NK-92 treated with Interleukin-12 subunit alpha and Interleukin-12 subunit beta, amount 100 ng/mL, for 24 hours (cell line): ENCODE data around the gene POSTN.
"Not testable (repeated sequence)": the region's sequence is repeated elsewhere in the genome, so short reads cannot be mapped to it uniquely, and the experiment has no call there.

Source experiments
- DNase-seq: peaks from one replicate; lab custom pipeline; 2025; lab: John Stamatoyannopoulos, UW

POSTN gene

DNA sequence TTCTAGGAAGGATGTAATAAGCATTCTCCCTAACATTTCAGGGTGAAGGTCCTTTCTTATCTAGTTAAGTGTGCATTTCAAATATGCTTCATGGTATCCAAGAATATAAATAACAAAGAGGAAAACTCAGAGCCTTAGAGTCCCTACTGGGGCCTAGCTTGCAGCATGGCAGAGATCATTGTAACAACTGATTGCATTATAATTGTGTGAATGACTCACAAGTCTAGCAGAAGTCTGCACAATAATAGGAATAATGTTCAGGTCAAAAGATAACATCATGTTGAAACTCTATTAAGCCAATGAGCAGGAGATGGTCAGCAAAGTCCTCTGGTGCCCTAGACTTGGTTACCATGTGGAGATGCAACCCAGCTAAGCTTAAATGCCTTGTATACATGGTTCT, 3.4 kb downstream of the POSTN start:
- DNase-seq = no peak

DNA sequence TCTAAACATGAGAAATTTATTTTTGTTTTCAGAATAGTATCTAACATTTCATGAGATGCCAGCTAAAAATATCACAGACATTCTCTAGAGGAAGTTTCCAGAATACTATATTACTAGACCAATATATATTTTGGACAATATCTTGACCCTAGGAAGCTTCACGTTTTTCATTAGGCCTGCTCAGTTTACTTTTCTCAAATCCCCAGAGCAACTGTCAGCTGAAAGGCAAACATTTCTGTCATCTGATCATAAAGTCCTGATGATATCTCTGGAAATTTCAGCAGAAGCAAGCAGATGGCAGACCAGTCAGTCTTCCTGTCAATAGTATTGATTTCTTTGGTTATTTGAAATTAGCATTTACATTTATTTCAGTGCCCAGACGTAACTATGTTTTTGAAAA, 4.0 kb downstream of the POSTN start:
- no peak for DNase-seq

DNA sequence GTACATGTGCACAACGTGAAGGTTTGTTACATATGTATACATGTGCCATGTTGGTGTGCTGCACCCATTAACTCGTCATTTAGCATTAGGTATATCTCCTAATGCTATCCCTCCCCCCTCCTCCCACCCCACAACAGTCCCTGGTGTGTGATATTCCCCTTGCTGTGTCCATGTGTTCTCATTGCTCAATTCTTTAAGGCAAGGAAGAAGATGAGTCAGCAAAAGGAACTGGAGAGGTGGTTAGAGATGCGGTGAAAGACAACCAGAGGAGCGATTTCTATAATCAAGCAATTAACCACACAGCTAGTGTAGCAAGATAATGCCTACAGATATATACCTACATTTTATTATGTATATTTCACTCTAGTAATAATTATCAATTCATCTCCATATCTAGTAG, 9.2 kb downstream of the POSTN start:
- DNase-seq = not testable (repeated sequence)

DNA sequence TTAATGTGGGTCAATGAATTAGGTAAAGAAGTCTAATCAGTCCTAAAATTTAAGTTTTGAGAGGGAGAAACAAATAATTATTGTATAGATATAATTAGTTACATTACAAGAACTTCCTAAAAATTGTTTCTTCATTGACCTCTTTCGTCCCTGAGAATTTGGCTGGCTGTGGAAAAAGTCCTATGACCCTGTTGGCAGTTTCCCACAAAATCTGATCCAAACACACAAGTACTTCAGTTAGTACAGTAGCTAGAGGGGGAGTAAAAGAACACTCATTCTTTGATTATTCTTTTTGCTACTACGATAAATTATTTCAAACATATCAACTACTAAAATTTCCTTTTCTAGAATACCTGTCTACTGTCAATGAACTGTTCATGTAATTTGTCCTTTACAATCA, 11.3 kb downstream of the POSTN start:
- no peak for DNase-seq

DNA sequence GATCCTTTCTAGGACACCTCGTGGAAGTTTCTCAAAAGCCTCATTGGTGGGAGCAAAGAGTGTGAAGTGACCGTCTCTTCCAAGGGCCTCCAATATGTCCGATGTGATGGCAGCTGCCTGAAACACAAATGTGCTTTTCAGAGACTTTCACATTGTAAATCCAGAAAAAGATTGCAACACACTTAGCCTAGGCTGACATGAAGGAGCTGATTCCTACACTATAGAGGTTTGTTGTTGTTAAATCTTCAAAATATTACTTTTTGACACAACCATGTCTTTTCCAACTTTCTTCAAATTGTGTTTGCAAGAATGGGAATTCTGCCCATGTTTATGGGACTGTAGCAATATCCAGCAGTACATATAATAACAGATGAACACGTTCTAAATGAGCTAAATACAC, 12.4 kb downstream of the POSTN start:
- DNase-seq = no peak

DNA sequence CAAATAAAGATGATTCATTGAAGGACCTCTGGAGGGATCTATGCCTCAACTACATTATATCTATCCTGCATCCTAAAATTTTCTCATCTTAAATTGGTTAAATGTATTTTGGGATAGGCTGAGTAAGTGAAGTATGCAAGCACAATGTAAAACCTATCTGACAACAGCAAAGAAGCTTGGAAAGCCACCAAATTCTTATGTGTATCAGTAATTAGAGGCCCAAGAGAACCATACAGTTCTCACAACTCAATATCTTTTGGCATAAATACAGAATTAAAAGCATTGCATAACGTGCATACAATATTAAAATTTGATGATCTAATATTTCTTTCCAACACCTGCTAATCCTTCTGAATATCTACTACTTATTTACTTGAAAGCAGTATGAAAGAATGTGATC, 13.0 kb downstream of the POSTN start:
- DNase-seq = no peak

DNA sequence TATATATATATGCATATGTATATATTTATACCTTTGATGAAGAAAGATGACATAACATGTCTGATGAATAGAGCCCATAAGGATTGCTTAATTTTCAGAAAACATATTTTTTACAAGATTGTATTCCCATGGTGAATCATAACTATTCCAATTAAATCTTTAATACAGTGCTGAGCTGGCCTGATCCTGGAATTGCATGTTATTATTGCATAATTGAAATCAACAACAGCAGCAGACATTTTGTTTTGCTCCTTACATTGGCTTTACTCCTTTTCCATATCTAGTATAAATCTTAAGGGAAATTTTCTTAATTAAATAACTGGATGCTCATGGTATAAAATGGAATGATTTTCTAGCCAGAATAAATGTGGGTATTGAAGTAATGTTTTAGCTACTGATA, 22.0 kb downstream of the POSTN start:
- no peak for DNase-seq

DNA sequence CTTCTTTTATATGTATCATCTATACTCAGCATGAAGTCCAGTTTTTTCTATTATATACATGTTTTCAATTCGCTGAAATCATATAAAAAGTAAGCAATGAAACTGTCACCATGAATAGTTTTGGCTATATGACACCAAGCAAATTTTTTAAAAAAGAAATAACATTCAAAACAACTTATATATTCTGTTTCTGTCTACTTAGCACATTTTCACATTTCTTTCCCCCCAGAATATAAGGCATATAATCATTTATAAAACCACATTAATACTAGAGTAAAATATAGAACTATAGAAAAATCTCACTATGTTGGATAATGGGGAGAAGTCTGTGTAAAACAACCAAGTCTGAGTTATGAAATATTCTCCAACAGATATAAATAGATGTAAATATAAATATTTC, 33.1 kb downstream of the POSTN start:
- DNase-seq = no peak

DNA sequence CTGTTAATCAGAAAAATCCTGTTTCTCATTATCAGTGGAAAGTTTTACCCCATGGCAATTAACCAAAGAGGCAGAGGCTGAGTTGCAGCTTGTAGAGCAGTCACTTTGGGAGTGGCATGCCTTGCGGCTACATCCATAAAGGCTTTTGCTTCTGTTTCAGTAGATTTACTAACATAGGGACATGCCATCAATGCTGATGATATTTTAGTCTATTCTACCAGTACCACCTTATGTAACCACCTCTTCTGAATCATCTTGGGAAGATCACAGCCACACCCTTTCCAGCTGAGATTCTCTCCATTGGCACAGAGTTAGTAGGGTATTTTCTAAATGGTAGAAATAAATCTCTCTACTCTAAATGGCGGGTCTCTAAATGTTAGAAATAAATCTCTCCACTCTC, 37.5 kb downstream of the POSTN start:
- DNase-seq = no peak

DNA sequence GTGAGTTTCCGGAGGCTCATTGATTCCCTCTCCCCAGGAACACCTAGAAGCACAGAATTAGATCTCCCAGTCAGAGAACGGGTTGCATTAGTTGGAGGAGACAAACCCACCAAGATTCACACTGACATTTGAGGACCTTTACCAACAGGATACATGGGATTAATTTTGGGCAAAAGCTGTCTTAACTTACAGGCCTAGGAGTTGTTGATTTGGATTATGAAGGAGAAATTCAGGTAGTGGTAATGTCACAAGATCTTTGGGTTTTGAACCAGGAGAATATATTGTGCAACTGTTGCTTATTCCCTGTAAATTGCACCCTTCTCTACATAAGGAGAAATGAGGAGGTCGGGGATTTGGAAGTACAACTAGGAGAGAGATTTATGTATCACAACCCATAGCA, 38.0 kb downstream of the POSTN start:
- no peak for DNase-seq

DNA sequence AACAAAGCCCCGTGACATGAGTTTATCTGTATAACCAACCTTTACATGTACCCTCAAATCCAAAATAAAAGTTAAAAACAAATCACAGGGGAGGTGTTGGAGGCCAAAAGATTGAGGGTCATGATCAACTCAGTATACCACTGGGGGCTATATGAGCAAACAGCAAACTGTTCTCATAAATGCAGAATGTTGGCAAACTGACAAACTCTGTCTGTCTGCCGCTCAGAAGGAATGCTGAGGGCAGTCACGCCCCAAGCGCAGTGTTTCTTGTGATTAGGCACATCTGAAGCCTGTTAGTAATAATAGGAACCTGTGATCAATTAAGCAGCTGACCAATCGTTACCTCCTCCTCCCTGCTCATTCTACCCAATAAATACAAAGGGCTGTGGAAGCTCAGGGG, 39.8 kb downstream of the POSTN start:
- DNase-seq = not testable (repeated sequence)

DNA sequence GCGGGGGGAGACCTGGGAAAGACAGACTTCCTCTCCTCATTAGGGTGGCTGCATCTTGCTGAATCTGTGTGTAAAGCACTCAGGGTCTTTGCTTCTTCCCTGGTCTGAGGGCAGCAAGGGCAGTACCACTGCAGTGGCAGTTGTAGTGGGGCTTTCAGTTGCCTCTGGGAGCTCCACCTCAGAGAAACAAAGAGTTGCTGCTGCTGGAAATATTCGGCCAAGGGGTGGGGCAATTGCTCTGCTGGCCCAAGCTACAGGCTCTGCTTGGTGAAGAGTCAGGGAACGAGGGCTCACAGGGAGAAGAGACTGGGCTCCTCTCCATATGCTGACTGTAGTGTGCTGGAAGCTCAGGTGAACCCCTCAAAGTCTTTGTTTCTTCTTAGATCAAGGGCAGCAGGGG, 52.5 kb downstream of the POSTN start:
- DNase-seq = no peak

DNA sequence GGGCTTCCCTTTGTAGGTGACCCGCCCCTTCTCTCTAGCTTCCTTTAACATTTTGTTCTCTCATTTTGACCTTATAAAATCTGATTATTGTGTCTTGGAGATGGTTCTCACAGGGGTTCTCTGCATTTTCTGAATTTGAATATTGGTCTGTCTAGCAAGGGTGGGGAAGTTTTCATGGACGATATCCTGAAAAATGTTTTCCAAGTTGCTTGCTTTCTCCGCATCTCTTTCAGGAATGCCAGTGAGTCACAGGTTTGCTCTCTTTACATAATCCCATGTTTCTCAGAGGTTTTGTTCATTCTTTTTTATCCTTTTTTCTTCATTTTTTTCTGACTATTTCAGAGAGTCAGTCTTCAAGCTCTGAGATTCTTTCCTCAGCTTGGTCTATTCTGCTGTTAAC, 53.6 kb downstream of the POSTN start:
- DNase-seq = no peak

DNA sequence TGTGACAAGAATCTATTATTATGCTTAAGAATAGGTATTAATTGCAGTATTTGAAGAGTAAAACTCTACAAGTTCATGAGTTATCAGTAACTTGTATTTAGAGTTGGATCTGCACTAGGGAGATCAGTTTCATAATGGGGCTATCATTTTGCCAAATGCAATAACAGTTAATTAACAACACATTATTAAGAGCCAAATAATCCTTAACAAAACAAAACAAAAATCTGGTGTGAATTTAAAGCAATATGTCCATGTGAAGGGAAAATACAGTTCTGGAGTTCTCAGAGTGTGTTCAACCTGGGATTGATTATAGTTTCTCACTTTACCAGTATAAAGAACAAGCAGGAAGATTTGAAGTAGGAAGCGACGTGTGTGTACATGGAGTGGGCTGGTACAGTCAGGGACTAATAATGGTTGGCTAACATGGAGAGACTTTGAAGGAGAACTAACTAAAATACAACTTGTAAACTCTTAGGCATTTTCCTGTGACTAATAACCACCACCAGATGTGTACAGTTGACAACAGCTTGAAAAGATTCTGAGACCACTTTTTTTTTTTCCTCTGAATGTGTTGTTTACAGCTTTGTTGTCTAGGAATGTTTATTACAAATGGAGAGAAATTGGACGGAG, 58.5 kb downstream of the POSTN start:
- no peak for DNase-seq

DNA sequence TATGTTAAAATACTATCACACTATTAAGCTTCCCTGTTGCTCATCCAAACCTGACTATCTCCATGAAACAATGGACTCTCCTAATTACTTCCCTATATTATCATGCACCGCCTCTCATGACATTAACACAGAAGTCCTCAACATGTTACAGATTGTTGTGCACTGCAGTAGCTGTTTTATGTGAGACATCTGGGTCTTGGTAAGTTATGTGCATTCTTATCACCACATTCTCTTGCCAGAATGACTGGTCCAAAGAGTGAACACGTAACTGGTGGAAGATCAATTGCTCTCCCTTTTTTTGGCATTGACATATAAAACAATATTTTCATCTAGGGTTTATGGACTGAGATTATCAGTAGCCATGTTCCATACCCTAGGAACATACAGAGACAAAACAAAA, 59.4 kb downstream of the POSTN start:
- DNase-seq = no peak

DNA sequence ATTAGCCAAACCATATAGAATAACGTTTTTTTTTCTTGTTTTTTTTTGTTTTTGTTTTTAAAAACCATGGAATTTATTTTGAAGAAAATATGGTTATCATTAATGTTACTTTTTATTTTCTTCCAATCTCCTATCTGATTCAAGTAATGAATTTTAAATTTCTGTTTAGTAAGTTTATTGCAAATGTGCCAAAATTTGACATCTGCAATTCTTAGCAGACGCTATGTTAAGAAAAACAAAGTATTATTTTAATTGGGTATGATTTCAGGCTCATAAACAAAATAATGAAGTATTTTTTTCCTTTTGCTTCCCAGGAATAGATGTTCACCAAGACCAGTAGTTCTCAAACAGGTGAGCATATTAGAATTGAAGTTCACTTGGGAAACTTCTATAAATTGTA, 63.1 kb downstream of the POSTN start:
- no peak for DNase-seq

DNA sequence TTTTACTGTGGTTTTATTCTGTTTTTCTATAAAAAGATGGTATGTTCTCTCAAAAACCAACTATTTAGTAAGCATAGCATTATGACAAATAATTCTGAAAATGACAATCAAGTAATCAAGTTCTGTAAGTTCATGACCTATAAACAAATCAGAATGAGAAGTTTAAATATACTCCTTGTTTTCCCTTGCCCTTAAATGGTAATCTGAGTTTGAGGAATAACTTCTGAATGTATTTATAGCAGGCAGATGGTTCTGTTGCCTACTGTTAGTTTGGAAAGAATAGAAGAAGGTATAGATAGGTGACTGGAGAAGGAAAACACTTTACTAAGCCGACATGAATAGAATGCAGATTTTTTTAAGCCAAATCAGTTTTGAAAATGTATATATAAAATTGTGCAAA, 63.9 kb downstream of the POSTN start:
- DNase-seq = no peak

DNA sequence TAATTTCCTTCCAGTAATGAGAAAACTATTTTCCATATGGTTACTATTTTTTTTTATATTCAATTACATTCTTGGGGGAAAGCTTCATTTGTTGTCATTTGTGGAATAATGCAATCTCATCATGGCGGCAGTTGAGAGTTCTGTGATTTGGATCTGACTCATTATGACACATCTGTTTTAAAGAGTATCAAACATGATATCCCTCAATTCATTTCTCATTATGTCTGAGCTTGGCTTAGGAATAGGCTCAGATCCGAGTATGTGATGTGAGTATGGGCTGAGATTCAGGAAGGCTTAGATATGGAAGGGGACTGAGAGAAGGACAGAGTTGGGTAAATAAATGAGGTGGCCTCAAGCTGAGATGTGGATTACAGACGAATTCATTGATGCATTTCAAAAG, 64.4 kb downstream of the POSTN start:
- no peak for DNase-seq

DNA sequence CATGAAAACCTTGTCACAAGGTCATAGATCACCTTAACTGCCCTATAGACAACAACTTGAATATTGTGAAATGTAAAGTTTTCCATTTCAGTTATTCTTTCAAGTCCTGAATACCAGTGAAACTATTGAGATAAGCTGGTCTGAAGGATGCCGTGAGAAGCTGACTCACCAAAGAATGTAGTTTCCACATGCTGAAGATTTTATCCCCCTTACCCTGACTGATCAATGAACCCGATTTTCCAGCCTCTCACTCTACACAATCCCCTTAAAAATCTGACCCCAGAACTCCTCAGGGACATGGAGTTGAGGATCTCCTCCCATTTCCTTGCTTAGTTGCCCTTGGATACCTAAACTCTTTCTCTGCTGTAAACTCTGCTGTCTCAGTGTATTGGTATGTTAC, 67.5 kb downstream of the POSTN start:
- no peak for DNase-seq

DNA sequence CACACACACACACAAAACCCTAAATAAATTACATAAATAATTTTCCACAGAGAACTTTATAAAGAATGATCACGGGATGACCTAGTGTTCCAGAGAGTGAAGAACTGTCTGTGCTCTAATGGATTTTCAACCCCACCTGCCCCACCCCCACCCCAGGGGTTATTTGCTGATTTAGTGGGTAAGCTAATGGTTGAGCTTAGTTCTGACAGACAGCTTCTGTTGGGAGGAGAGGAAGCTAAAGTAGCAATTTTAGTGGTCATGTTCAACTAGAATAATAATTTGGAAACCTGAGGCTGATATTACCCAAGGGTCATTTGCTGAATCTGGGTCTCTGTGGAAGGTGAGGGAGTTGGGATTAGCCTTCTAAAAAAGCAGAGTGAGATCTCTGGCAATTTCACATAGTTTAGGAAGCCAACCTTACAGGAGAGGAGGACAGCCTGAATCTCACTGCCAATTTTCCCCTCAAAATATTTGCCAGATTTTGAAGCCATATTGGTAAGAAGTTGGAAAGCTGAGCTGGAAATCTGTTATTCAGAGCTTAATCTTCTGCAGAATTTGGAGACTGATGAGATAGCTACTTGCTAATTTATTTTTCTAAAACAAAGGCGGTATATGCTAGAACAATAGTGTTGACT, 68.7 kb downstream of the POSTN start:
- DNase-seq = no peak

DNA sequence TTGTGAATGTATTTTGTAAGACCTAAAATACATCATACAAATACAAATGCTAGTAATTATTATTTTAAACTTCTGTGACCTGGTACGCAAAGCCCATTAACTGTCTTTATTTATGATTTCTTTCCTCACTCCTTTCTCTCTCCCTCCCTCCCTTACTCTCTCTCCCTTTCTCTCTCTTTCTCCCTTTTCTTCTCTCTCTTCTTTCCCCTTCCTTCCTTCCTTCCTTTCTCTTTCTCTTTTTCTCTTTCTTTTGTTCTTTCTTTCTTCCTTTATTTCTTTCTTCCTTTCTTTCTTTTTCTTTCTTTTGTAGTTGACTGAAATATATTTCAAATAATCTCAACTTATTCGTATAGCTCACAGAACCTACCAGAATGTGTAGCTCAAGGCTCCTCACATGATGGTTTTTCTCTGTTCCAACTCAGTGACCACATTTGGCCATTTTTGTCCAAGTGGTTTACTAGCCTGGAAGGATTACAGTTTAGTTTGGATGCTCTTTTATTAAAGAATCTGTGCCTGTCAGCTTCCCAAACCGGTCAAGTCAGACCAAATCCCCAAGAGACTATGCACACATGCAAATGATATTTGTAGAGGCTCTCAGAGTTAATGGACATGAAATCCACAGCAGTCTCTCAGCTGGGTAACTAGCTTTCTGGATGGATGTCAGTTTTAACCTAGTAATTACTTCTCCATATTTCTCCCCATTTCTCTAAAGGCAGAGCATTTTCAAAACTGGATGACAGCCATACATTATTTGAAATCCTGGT, 71.7 kb downstream of the POSTN start:
- no peak for DNase-seq

DNA sequence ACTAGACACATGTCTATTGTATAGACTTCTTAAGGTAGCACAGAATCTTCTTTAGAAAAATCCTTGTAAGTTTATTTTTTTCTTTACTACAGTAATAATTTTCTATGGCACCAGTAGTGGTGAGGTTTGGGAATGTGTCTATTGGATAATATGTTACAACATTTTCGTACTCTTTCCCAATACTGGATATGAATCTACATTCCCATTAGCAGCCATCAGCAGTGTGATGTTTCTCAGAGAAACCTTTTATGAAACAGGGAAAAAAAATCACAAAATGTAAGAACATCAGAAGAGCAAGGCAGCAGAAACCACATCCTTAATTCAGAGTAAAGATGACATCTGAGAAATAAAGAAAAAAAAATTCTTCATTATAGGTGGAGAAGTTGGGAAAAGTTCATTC, 83.3 kb downstream of the POSTN start:
- no peak for DNase-seq
